HL-60 (cell line): ENCODE data around the gene KMT5C.

Experiments used
- DNase-seq, 2 experiments: peaks; one replicate each; pipeline ENCODE4 v3.0.0-alpha.2; 2010 to 2020; ENCODE audit warnings: low read depth in 1 of 2, low spot score in 1 of 2
- H3K27ac ChIP-seq: fragments of 250-450 bp; sonication (Bioruptor Pico); replicated peaks from 2 replicates; pipeline ENCODE4 v1.5.1; 2020; ENCODE audit warnings: mild to moderate bottlenecking, moderate library complexity
- H3K27me3 ChIP-seq: fragments of 250-450 bp; sonication (Bioruptor Pico); 2 replicates; pipeline ENCODE4 v1.5.1; 2021; ENCODE audit warnings: mild to moderate bottlenecking, moderate library complexity; ENCODE audit not compliant: insufficient read depth, poor library complexity, severe bottlenecking
- H3K4me3 ChIP-seq: replicated peaks from 2 replicates; pipeline ENCODE4 v1.5.1; 2011; ENCODE audit warnings: mild to moderate bottlenecking, control low read depth, low read length; ENCODE audit not compliant: insufficient read depth
- CTCF ChIP-seq: IDR thresholded peaks from one replicate; pipeline ENCODE4 v1.5.1; 2011; ENCODE audit warnings: low read length, control low read depth, inconsistent platforms; ENCODE audit not compliant: insufficient read depth
- GABPA ChIP-seq: IDR thresholded peaks from 2 replicates; pipeline ENCODE4 v1.6.1; 2012; ENCODE audit warnings: low read depth
- POLR2AphosphoS5 ChIP-seq: IDR thresholded peaks from 2 replicates; pipeline ENCODE4 v1.6.1; 2012; ENCODE audit warnings: low read depth
- REST ChIP-seq: IDR thresholded peaks from 2 replicates; pipeline ENCODE4 v1.6.1; 2012; ENCODE audit warnings: low read depth; ENCODE audit not compliant: insufficient replicate concordance
- SPI1 ChIP-seq: IDR thresholded peaks from 2 replicates; pipeline ENCODE4 v1.6.1; 2012; ENCODE audit warnings: low read depth, mild to moderate bottlenecking, borderline replicate concordance

The KMT5C gene

GRCh38 chr19:55384920-55385723 lies 45.4 kb downstream of the KMT5C start:
- DNase-seq, result peak; percentile 94 to 97
- Histone ChIP-seq H3K27ac (peak overlapping the region; percentile 74), H3K4me3 (peak overlapping the region; percentile 51), H3K27me3 (no peaks in the 10 kb centered on the region)
- no peak for TF ChIP-seq GABPA
- TF ChIP-seq REST, result no peak
- no peak for TF ChIP-seq SPI1
- no peak for TF ChIP-seq POLR2AphosphoS5
- TF ChIP-seq CTCF, result no peak

GRCh38 chr19:55385724-55386492 lies 46.2 kb downstream of the KMT5C start, which contains the start of gene RPL28:
Gene RPL28 (plus strand): TSS chr19:55385932. CDS start chr19:55386358, 426 bp downstream.
- Histone ChIP-seq H3K27ac (peak within 1 kb of the TSS; percentile 74), H3K4me3 (peak within 1 kb of the TSS; percentile 90), H3K27me3 (no peaks in the 10 kb centered on the region)
- peak; percentile 96 to 99 for DNase-seq
- no peak for TF ChIP-seq CTCF
- peak; percentile 100 for TF ChIP-seq POLR2AphosphoS5
- peak; percentile 85 for TF ChIP-seq REST
- peak; percentile 83 for TF ChIP-seq GABPA
- TF ChIP-seq SPI1, result peak; percentile 90; the same call in 1 of the 2 replicates

- Histone ChIP-seq H3K4me3 (peak overlapping the region; percentile 90), H3K27ac (peak overlapping the region; percentile 74), H3K27me3 (no peaks in the 10 kb centered on the region)
- DNase-seq, result no peak
- TF ChIP-seq POLR2AphosphoS5 (no peak), CTCF (no peak), REST (no peak), GABPA (no peak)
Measured at GRCh38 chr19:55386493-55386971, 46.9 kb downstream of the KMT5C start.
